Measurements from ENCODE around the gene ALDH1A2.

DNA sequence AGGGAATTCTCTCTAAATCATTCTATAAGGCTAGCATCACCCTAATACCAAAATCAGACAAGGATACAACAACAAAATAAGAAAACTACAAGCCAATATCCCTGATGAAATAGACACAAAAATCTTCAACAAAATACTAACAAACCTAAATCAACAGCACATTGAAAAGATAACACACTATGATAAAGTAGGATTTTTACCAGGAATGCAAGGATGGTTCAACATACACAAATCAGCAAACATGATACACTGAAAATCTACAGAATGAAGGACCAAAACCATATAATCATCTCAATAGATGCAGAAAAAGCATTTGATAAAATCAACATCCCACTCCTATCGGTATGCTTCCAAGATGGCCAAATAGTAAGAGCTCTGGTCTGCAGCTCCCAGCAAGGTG is 39.5 kb downstream of the ALDH1A2 start:
- TF ChIP-seq, protein P1, sequence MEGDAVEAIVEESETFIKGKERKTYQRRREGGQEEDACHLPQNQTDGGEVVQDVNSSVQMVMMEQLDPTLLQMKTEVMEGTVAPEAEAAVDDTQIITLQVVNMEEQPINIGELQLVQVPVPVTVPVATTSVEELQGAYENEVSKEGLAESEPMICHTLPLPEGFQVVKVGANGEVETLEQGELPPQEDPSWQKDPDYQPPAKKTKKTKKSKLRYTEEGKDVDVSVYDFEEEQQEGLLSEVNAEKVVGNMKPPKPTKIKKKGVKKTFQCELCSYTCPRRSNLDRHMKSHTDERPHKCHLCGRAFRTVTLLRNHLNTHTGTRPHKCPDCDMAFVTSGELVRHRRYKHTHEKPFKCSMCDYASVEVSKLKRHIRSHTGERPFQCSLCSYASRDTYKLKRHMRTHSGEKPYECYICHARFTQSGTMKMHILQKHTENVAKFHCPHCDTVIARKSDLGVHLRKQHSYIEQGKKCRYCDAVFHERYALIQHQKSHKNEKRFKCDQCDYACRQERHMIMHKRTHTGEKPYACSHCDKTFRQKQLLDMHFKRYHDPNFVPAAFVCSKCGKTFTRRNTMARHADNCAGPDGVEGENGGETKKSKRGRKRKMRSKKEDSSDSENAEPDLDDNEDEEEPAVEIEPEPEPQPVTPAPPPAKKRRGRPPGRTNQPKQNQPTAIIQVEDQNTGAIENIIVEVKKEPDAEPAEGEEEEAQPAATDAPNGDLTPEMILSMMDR (IDR thresholded peaks at IDR 0.05), result no peak
- TF ChIP-seq POLR2A (IDR thresholded peaks at IDR 0.05), result no peak
